Adrenal gland (tissue), 12 donors: Measurements from ENCODE around the gene RUBCN. TPM values are rescaled to one million over a fixed set of nuclear protein-coding genes. Genes with fewer than 3 reads are reported as not detected.
"Not testable (repeated sequence)": the region's sequence is repeated elsewhere in the genome, so short reads cannot be mapped to it uniquely, and the experiment has no call there.

ENCODE experiments used
- DNase-seq, 7 donors: peaks; one replicate each; pipeline ENCODE4 v3.0.0-alpha.2; 2019 to 2020
- H3K27ac ChIP-seq, 5 donors: fragments of 200-600 bp; sonication (generic) in 4 of 5; 1 replicate in 3 of 5; 2 replicates in 2 of 5; pipeline versions ENCODE4 v1.5.1 to v1.8.0; 2016 to 2020; ENCODE audit warnings: mild to moderate bottlenecking in 1 of 5
- H3K27me3 ChIP-seq: fragments of 200-600 bp; 2 replicates; pipeline ENCODE4 v1.8.0; 2021
- H3K36me3 ChIP-seq, 2 donors: fragments of 200-600 bp; replicated peaks in 1 of 2; 1 replicate in 1 of 2; 2 replicates in 1 of 2; pipeline versions ENCODE4 v1.5.1 to v1.8.0; 2018 to 2022
- H3K4me1 ChIP-seq, 2 donors: fragments of 200-600 bp; replicated peaks in 1 of 2; 1 replicate in 1 of 2; 2 replicates in 1 of 2; pipeline versions ENCODE4 v1.5.1 to v1.8.0; 2018 to 2021
- H3K4me3 ChIP-seq, 4 donors: fragments of 200-600 bp; sonication (generic) in 3 of 4; one replicate each; pipeline ENCODE4 v1.5.1; 2016 to 2018
- H3K9me3 ChIP-seq, 3 donors: fragments of 200-600 bp; sonication (generic) in 1 of 3; replicated peaks in 1 of 3; 1 replicate in 2 of 3; 2 replicates in 1 of 3; pipeline versions ENCODE4 v1.5.1 to v1.8.0; 2016 to 2021
- POLR2A ChIP-seq, 2 donors: fragments of 450-650 bp; IDR thresholded peaks; one replicate each; pipeline ENCODE4 v1.6.1; 2017; ENCODE audit warnings: antibody characterized with exemption in 2 of 2, mild to moderate bottlenecking in 2 of 2, moderate library complexity in 1 of 2
- WGBS, 4 donors: extraction: QIAGEN DNeasy Blood & Tissue Kit in 2 of 4; methylation state at CpG; one replicate each; pipeline versions ENCODE4 v1.1.5 to v1.1.7; 2013 to 2017; 5-methylcytosine and 5-hydroxymethylcytosine counted together
- intact Hi-C, 2 donors: fragments of 100-400 bp; cut with DNase I; formaldehyde crosslinking; loops; one replicate each; pipeline versions ENCODE4 v1.14.1 to v1.15.0; 2022 to 2023
- polyA plus RNA-seq, 3 donors: library from polyadenylated mRNA; stranded (reverse); fragments of 200-250 nt in 2 of 3; fragments of 350-450 nt in 1 of 3; fragmentation: Illumina TruSeq in 1 of 3; extraction: RNeasy Lipid Tissue Mini Kit (QIAGEN cat#74804) in 1 of 3; gene quantifications; one replicate each; pipeline ENCODE4 v1.2.3, GENCODE V29; 2013 to 2014
- total RNA-seq, 9 donors: library from RNA; depleted of rRNA in 4 of 9; stranded (reverse); fragments of >200 nt in 4 of 9; fragments of 120-200 nt in 1 of 9; fragmentation: NEBNext Ultra II Directional in 1 of 9; extraction: Animal tissue kit (Norgen Biotek cat#: 25700) in 1 of 9; gene quantifications; one replicate each; pipeline versions ENCODE4 v1.1.0 to v1.2.4, GENCODE V29; 2013 to 2023
- TF ChIP-seq, protein P1 (sequence below), 6 experiments: fragments of 450-650 bp in 4 of 6; fragments of 200-600 bp in 2 of 6; sonication (generic) in 1 of 6; IDR thresholded peaks; 1 replicate in 5 of 6; 2 replicates in 1 of 6; pipeline versions ENCODE4 v1.5.1 to v1.8.0; 2016 to 2021; ENCODE audit warnings: antibody characterized with exemption in 6 of 6, mild to moderate bottlenecking in 2 of 6, moderate library complexity in 1 of 6
- donor health status: healthy with polysubstance abuse.
- donor health status: Bipolar disorder and iron deficiency.
- donor health status: DM: yes; HTN: yes; CAD: no.
- donor health status: DM: no; HTN: no; CAD: no.
- donor health status: DM: no; HTN: no; CAD: no.
- donor health status: DM: yes; HTN: yes; CAD: no.

Gene RUBCN
- total and polyA plus RNA-seq, 12 donors: 7.7 to 43.8 (median 21.3) TPM

DNA sequence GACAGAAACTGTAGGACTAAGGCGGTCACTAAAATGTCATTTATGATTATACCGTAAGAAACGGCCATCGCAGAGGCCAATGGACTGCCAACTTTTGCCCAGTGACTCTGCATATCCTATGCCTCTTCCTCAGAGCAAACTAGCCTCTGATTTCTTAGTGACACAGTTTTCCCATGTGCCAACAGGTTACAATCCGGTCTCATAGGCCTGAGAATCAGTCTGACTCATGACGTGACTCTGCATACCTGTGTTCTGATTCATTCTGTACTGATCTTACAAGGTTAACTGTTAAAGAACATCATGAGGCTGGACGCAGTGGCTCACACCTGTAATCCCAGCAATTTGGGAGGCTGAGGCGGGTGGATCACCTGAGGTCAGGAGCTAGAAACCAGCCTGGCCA is 17.8 kb downstream of the RUBCN start:
- peak overlapping the region in 2 of 5 donors; percentile 23 to 55 for H3K27ac ChIP-seq
- peaks cover 0 to 3% of the 10 kb centered on the region in 2 donors for H3K4me1 ChIP-seq
- H3K4me3 ChIP-seq: no peak overlapping the region
- no peaks in the 10 kb centered on the region for H3K27me3 ChIP-seq
- intact Hi-C loops: no loop called here
- no peak for TF ChIP-seq POLR2A (IDR thresholded peaks at IDR 0.05)
- TF ChIP-seq, protein P1, sequence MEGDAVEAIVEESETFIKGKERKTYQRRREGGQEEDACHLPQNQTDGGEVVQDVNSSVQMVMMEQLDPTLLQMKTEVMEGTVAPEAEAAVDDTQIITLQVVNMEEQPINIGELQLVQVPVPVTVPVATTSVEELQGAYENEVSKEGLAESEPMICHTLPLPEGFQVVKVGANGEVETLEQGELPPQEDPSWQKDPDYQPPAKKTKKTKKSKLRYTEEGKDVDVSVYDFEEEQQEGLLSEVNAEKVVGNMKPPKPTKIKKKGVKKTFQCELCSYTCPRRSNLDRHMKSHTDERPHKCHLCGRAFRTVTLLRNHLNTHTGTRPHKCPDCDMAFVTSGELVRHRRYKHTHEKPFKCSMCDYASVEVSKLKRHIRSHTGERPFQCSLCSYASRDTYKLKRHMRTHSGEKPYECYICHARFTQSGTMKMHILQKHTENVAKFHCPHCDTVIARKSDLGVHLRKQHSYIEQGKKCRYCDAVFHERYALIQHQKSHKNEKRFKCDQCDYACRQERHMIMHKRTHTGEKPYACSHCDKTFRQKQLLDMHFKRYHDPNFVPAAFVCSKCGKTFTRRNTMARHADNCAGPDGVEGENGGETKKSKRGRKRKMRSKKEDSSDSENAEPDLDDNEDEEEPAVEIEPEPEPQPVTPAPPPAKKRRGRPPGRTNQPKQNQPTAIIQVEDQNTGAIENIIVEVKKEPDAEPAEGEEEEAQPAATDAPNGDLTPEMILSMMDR (IDR thresholded peaks at IDR 0.05): no peak
- WGBS, 4 donors: 68 to 73% (median 71%) methylated on average over 8 of the region's 8 CpGs
- peaks cover 0 to 4% (median 0%) of the 10 kb centered on the region in 3 donors for H3K9me3 ChIP-seq
- DNase-seq: peak in 5 of 7 donors; percentile 38 to 63 (median 56)
- no peaks in the 10 kb centered on the region for H3K36me3 ChIP-seq

- TF ChIP-seq, protein P1 (IDR thresholded peaks at IDR 0.05): no peak
- no peak for TF ChIP-seq POLR2A (IDR thresholded peaks at IDR 0.05)
- H3K4me3 ChIP-seq: no peak overlapping the region
- H3K4me1 ChIP-seq: peaks cover 18 to 19% of the 10 kb centered on the region in 2 donors
- H3K9me3 ChIP-seq: no peaks in the 10 kb centered on the region
- H3K27ac ChIP-seq: peak overlapping the region in 2 of 5 donors; percentile 84 to 91
- H3K27me3 ChIP-seq: no peaks in the 10 kb centered on the region
- DNase-seq: no peak
- WGBS, 4 donors: 96 to 100% (median 98%) methylated on average over 4 of the region's 4 CpGs
- no peaks in the 10 kb centered on the region for H3K36me3 ChIP-seq
- intact Hi-C loops: no loop called here
Measured at GRCh38 chr3:197714251-197714650, 22.5 kb downstream of the RUBCN start.

GRCh38 chr3:197713477-197713822 is 23.3 kb downstream of the RUBCN start:
- Histone ChIP-seq H3K27ac (peak overlapping the region; percentile 61 to 96 (median 90)), H3K4me1 (peaks cover 18 to 19% of the 10 kb centered on the region in 2 donors), H3K4me3 (no peak overlapping the region), H3K9me3 (no peaks in the 10 kb centered on the region), H3K27me3 (no peaks in the 10 kb centered on the region), H3K36me3 (no peaks in the 10 kb centered on the region)
- intact Hi-C loops: no loop called here
- 37 to 57% (median 43%) methylated on average over 4 of the region's 4 CpGs for WGBS, 4 donors
- TF ChIP-seq, protein P1 (IDR thresholded peaks at IDR 0.05): no peak
- TF ChIP-seq POLR2A (IDR thresholded peaks at IDR 0.05): no peak
- DNase-seq: peak in 5 of 7 donors; percentile 33 to 69 (median 41)

- TF ChIP-seq, protein P1 (IDR thresholded peaks at IDR 0.05): no peak
- TF ChIP-seq POLR2A (IDR thresholded peaks at IDR 0.05): peak; percentile 54 to 90
- Histone ChIP-seq H3K4me1 (peaks cover 18 to 19% of the 10 kb centered on the region in 2 donors), H3K9me3 (no peaks in the 10 kb centered on the region), H3K27me3 (no peaks in the 10 kb centered on the region), H3K36me3 (no peaks in the 10 kb centered on the region), H3K4me3 (peak overlapping the region in 2 of 4 donors; percentile 20 to 66), H3K27ac (peak overlapping the region; percentile 61 to 96 (median 90))
- WGBS, 4 donors: 0 to 1% (median 0%) methylated on average over 9 of the region's 9 CpGs
- DNase-seq: peak; percentile 86 to 98 (median 96)
- intact Hi-C loops: no loop called here
Measured at GRCh38 chr3:197711973-197712707, 24.6 kb downstream of the RUBCN start.

DNA sequence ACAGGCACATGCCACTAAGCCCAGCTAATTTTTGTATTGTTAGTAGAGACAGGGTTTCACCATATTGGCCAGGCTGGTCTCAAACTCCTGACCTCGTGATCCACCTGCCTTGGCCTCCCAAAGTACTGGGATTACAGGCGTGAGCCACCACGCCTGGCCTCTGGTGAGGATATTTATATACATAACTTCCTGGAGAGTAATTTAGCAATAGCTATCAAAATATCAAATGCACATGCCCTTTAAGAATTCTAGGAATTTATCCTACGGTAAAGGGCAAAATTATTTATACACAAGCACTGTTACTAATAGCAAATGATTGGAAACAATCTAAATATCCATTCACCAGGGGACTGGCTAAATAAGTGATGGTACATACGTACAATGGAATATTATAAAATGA is 25.7 kb downstream of the RUBCN start:
- H3K27me3 ChIP-seq, H3K36me3 ChIP-seq, DNase-seq, H3K9me3 ChIP-seq, H3K4me3 ChIP-seq, intact Hi-C loops: not testable (repeated sequence)
- WGBS, 4 donors: 89 to 96% (median 91%) methylated on average over 5 of the region's 5 CpGs
- H3K4me1 ChIP-seq: peaks cover 18 to 19% of the 10 kb centered on the region in 2 donors
- peak overlapping the region in 1 of 5 donors; percentile 90 for H3K27ac ChIP-seq
